Left lung (tissue), 10 donors: ENCODE data around the gene WDR20. TPM values are rescaled to one million over a fixed set of nuclear protein-coding genes. Genes with fewer than 3 reads are reported as not detected.
A peak's percentile ranks its signal among the peaks of the same experiment; 100 is the strongest.

Experiments
- ATAC-seq: fragments of 200-7000 bp; cut with Tn5 transposase; one replicate; pipeline ENCODE4 v1.9.1; 2020; ENCODE audit warnings: moderate library complexity
- DNase-seq, 4 donors: peaks; one replicate each; pipeline ENCODE4 v3.0.0-alpha.2; 2013 to 2020
- H3K27ac ChIP-seq, 2 donors: fragments of 200-600 bp; sonication (generic) in 1 of 2; one replicate each; pipeline versions ENCODE4 v1.5.0 to v1.8.0; 2020 to 2021
- H3K27me3 ChIP-seq, 2 donors: fragments of 200-600 bp; sonication (generic) in 1 of 2; one replicate each; pipeline versions ENCODE4 v1.5.0 to v1.8.0; 2020 to 2021
- H3K36me3 ChIP-seq, 2 donors: fragments of 200-600 bp; sonication (generic) in 1 of 2; one replicate each; pipeline versions ENCODE4 v1.5.0 to v1.8.0; 2020 to 2021
- H3K4me1 ChIP-seq, 2 donors: fragments of 200-600 bp; one replicate each; pipeline ENCODE4 v1.8.0; 2021
- H3K4me3 ChIP-seq, 2 donors: fragments of 200-600 bp; sonication (generic) in 1 of 2; one replicate each; pipeline versions ENCODE4 v1.5.0 to v1.8.0; 2020 to 2021; ENCODE audit warnings: mild to moderate bottlenecking in 1 of 2
- H3K9me3 ChIP-seq, 2 donors: fragments of 200-600 bp; sonication (generic) in 1 of 2; one replicate each; pipeline versions ENCODE4 v1.5.0 to v1.8.0; 2020 to 2021
- CTCF ChIP-seq, 2 donors: fragments of 200-600 bp; sonication (generic) in 1 of 2; IDR thresholded peaks; one replicate each; pipeline versions ENCODE4 v1.5.0 to v1.8.0; 2021; ENCODE audit warnings: antibody characterized with exemption in 2 of 2
- intact Hi-C, 2 donors: fragments of 100-400 bp; cut with DNase I; formaldehyde crosslinking; loops; one replicate each; pipeline versions ENCODE4 v1.11.2 to v1.14.2; 2022
- polyA plus RNA-seq, 6 donors: library from polyadenylated mRNA; unstranded; fragments of 120-200 nt; gene quantifications; one replicate each; pipeline ENCODE4 v1.2.1, GENCODE V29; 2013; ENCODE audit not compliant: insufficient read length in 6 of 6
- total RNA-seq, 2 donors: library from RNA; stranded (reverse); fragmentation: NEBNext Ultra II Directional; extraction: Animal tissue kit (Norgen Biotek cat#: 25700); gene quantifications; one replicate each; pipeline ENCODE4 v1.2.1, GENCODE V29; 2021
- donor health status: DM: no; HTN: yes; CAD: no.
- donor health status: DM: no; HTN: no; CAD: no.

Gene WDR20
- total and polyA plus RNA-seq, 8 donors, result 22.4 to 28.4 (median 26.2) TPM

- ATAC-seq (peak; percentile 42), DNase-seq (no peak)
- intact Hi-C loops, result no loop called here
- Histone ChIP-seq H3K4me1 (peaks cover 0 to 19% of the 10 kb centered on the region in 2 donors), H3K4me3 (no peak overlapping the region), H3K27me3 (no peaks in the 10 kb centered on the region), H3K36me3 (peaks cover 0 to 48% of the 10 kb centered on the region in 2 donors), H3K27ac (no peak overlapping the region), H3K9me3 (no peaks in the 10 kb centered on the region)
- TF ChIP-seq CTCF (IDR thresholded peaks at IDR 0.05), result no peak
Observed at GRCh38 chr14:102195446-102195845, 55.7 kb downstream of the WDR20 start.

DNA sequence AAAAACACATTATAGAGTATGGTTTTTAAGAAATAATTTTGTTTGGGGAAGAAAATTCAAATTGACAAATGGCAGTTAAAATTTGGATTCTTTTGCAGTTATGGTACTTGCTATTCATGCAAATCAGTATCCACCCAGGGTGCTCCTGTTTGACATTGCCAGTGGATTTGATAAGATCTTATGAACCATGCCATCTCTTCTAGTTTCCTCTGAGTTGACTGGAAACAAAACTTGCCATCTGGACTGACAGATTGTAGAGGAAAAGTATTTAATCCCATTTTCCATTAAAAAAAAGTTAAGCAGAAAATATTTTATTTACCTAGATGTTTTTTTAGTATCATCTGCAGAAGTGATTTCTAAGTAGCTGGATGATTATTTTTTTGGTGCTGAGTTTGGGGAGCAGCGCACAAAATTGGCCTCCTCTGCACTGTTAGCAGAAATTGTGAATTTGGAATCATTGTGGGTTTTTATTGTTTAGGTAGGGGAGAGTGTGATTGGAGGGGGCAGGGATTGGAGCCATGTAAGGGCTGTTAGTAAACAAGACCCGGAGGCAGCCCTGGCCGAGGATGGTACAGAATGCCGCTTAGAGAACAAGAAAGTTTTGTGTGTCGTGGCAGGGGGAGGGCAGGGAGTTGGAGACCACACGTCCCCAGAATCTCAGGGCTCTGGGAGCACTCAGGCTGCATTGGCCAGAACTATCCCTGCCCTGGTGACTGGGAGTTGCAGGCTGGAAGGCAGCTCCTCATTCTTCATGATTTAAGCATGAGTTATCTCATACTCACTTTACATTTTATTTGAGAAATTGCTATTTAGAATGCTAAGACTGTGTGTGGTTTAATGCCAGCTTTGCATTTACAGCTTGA is 56.6 kb downstream of the WDR20 start:
- intact Hi-C loops, result no loop called here
- Histone ChIP-seq H3K27me3 (no peaks in the 10 kb centered on the region), H3K27ac (no peak overlapping the region), H3K4me3 (no peak overlapping the region), H3K9me3 (no peaks in the 10 kb centered on the region), H3K4me1 (peaks cover 0 to 27% of the 10 kb centered on the region in 2 donors), H3K36me3 (peaks cover 0 to 52% of the 10 kb centered on the region in 2 donors)
- no peak for TF ChIP-seq CTCF (IDR thresholded peaks at IDR 0.05)
- ATAC-seq (no peak), DNase-seq (no peak)

DNA sequence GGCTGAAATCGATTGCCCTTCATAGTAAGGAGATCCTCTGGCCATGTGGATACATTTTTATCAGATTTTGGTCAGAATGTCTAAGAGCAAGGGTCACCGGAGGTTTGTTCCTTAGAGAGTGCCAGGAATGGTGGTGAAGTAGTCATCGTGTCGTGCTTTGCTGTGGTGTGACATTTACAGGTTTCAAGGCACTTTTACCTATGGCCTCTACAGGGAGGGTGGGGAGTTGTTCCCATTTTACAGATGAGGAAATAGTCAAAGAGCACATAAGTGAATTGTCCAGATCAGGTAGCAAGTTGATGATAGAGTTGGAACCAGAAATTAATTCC is 57.2 kb downstream of the WDR20 start:
- no peak for ATAC-seq
- no peak for DNase-seq
- no peak overlapping the region for H3K27ac ChIP-seq
- peaks cover 0 to 52% of the 10 kb centered on the region in 2 donors for H3K36me3 ChIP-seq
- H3K9me3 ChIP-seq, result no peaks in the 10 kb centered on the region
- intact Hi-C loops, result no loop called here
- peaks cover 0 to 32% of the 10 kb centered on the region in 2 donors for H3K4me1 ChIP-seq
- H3K4me3 ChIP-seq, result no peak overlapping the region
- TF ChIP-seq CTCF (IDR thresholded peaks at IDR 0.05), result no peak
- H3K27me3 ChIP-seq, result no peaks in the 10 kb centered on the region

DNA sequence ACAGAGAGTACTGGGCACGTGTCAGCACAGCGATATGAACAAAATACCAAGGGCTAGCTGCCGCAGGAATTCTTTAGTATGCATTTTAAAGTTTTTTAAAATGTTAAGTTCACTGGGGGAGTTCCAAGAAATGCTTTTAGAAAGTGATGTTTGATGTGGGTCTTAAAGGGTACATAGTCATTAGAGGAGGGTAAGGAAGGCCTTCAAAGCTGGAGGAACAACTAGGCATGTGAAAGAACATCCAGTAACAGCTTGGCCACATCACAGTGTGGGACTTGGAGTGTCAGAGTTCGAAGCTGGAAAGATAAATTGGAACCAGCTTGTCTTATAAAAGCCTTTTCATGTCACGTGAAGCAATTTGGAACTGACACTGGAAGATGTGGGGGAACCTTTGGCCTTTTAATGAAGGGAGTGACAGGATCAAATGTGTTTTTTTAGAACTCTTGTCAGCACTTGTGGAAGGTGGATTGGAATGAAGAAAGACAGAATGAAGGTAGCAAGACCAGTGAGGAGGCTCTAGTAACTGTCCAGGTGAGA is 57.7 kb downstream of the WDR20 start:
- ATAC-seq (no peak), DNase-seq (no peak)
- no peak for TF ChIP-seq CTCF (IDR thresholded peaks at IDR 0.05)
- Histone ChIP-seq H3K4me1 (peaks cover 0 to 32% of the 10 kb centered on the region in 2 donors), H3K9me3 (no peaks in the 10 kb centered on the region), H3K36me3 (peaks cover 0 to 52% of the 10 kb centered on the region in 2 donors), H3K4me3 (no peak overlapping the region), H3K27me3 (no peaks in the 10 kb centered on the region), H3K27ac (no peak overlapping the region)
- intact Hi-C loops, result no loop called here

- peaks cover 0 to 68% of the 10 kb centered on the region in 2 donors for H3K36me3 ChIP-seq
- no peak for ATAC-seq
- no peaks in the 10 kb centered on the region for H3K27me3 ChIP-seq
- intact Hi-C loops, result no loop called here
- H3K9me3 ChIP-seq, result no peaks in the 10 kb centered on the region
- DNase-seq, result no peak
- peaks cover 0 to 18% of the 10 kb centered on the region in 2 donors for H3K4me1 ChIP-seq
- no peak overlapping the region for H3K27ac ChIP-seq
- no peak for TF ChIP-seq CTCF (IDR thresholded peaks at IDR 0.05)
- no peak overlapping the region for H3K4me3 ChIP-seq
Observed at GRCh38 chr14:102200690-102201352, 61.1 kb downstream of the WDR20 start.
